HL-60/S4 treated with retinoic acid at 250 ng/mL for 4 days and 3 days (cell line): Measurements from ENCODE around the gene NOX4.
"Not testable (repeated sequence)": the region's sequence is repeated elsewhere in the genome, so short reads cannot be mapped to it uniquely, and the experiment has no call there.

Source experiments
- in situ Hi-C: fragments of 300-500 bp; cut with MboI; formaldehyde crosslinking; loops from 2 replicates; pipeline ENCODE4 v1.7.0; 2022; ENCODE audit warnings: low sequenced_read_pairs

NOX4 gene

DNA sequence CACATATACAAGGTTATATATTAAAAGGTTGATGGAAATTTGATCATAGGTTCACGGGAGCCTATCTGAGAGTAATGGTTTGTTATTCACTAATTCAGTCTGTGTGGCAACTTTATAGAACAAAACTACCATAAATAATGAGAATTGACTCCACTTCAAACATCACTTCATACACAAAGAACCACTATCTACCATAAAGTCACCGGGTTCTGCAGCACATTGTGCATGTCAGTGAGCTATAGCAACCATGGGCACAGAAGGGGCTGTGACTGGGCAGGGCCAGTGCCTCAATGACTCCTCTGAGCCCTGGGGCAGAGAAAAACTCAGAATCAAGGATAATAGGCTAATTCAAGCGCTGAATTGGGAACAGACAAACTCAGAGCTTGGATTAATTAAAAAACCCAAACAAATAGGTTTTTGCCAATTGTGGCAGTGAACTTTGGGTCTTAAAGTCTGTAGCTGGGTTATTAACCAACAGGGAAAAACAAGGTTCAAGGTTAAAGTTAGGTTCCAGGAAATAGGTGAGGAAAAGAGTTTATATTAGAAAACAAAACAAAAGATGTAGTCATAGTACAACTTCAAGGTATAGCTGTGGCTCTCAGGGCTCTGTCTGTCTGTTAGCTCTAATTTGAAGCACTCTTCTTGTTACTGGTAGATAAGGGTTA is 181.7 kb downstream of the NOX4 start:
- in situ Hi-C loops: not testable (repeated sequence)

DNA sequence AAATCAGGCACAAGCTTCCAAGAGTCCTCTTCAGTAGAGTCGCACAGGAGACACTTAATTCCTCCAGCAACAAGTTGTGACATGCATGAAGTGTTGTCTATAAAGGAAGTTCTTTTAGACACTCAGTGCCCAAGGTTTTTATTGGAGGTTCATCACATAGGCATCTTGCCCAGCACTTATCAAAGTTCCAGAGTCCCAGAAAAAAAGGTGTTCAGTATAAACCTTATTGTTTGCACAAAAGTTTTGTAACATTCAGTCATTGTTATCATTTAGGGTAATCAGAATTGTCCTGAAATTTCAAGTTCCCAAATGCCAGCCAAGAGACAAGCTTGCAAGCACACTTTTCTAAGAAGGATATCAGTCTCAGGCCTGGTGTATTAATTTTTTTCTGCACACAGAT is 182.9 kb downstream of the NOX4 start:
- in situ Hi-C loops: not testable (repeated sequence)

DNA sequence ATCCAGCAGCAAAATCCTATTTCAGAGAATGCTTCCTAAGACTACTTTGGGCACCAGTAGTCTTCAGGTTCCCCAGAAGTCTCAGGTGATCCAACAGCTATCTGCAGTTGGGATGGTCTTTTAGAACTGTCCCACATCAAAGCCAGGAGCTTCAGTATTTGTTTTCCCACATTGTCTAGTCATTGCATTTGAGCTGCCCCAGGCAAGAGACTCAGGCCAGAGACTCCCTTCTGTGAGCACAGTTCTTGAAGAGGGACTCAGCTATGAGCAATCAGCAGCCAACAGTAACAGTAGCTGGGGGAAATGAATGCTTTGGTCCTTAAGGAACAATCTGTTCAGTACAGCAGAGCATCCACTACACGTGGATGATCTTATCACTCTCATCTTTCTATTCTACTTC is 188.1 kb downstream of the NOX4 start:
- in situ Hi-C loops: not testable (repeated sequence)

DNA sequence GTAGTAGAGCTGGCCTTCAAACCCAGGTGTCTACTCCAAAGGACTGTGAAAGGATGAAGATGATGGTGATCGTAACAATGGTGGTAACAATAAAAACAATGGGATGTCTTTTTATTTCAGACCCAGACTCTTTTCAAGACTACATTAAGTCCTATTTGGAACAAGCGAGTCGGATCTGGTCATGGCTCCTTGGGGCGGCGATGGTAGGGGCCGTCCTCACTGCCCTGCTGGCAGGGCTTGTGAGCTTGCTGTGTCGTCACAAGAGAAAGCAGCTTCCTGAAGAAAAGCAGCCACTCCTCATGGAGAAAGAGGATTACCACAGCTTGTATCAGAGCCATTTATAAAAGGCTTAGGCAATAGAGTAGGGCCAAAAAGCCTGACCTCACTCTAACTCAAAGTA is 196.2 kb downstream of the NOX4 start:
- in situ Hi-C loops: not testable (repeated sequence)

DNA sequence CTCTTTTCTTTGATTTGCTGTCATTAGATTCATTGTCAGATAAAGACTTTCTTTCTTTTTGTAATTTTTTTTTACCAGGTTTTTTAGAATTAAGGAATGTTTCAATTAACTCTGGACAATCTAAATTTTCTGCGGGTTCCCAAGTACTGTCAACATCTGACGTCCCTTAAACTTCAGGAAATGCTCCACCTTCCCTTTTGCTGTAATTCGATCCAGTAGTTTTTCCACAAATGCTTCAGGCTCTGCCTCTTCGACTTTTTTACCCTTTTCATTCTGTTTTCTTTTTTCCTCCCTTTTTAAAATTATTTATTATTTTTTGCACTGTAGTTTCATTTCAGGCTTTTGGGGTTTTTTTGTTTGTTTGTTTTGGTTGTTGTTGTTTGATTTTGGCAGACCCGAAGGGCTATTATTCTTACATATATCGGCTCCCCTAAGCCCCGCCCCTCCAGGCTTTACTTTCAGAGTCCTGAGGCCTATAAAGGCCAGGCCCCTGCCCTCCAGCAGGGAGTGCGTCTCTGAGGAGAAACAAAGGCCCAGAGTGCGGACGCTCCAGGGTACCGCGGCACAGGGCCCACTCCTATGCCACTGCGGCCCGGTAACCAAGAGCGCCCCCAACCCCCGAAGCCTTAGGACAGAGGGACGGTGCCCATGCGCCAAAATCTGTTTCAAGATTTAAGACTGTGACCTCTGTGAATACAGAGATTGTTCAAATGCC is 197.1 kb downstream of the NOX4 start:
- in situ Hi-C loops: no loop called here

DNA sequence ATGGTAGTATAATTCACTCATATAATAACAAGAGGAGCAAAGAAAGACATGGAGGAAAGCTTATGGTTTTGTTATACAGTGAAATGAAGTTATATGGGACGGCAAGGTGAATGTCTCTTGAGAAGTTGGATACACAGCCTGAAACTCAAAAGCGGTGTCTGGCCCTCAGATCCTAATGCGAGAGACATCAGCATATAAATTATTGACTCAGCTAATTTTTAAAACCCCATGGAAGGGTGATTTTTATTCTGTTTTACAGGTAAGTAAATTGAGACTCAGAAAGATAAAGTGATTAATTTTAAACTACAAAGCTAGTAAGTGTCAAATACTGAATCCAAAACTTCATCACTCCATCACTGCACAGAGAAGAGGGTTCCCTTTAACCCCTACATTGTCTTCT is 203.2 kb downstream of the NOX4 start:
- in situ Hi-C loops: not testable (repeated sequence)

DNA sequence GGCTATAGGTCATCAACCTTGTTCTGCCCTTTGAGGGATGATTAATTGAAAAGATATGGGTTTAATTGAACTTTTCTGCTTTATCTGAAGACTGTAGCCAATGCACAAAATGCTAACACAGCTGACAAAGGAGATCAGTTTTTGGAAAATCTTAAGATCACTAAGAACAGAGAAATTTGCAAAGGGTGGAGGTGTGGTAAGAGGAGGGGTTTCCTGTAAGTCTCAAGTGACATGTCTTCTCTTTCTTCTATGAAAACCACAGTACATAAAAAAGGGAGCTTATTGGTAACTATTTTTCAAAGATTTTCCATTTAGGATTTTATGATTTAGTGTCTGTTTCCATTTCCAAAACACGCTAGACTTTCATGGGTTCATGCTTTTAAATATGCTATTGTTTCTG is 204.6 kb downstream of the NOX4 start:
- in situ Hi-C loops: not testable (repeated sequence)

DNA sequence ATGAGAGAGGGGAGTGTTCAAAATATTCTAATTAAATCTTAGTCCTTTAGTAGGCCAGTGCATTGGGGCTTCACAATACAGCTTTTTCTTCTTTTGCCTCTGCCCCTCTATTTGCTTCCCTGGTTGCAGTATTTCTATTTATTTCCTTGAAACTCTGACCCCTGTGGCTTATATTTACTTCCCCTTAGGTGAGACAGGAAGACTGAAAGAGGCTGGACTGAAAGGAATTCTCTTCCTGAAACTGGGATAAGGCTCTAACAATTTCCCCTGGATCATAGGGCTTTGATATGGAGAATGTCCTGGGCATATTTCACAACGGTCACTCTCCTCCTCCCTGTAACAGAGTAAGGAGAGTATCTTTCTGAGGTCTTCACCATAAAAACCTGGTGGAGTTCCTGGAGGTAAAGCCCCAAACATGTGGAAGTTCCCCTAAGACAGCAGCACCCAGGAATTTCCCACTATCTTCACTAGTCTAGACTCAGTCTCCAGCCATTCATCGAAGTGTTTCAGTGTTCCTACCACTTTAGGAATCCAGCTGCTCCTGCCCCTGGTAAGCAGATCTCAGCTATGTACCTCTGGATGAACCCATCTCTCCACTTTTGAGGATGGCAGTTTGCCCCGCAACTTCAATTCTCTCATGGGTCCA is 210.0 kb downstream of the NOX4 start:
- in situ Hi-C loops: not testable (repeated sequence)

DNA sequence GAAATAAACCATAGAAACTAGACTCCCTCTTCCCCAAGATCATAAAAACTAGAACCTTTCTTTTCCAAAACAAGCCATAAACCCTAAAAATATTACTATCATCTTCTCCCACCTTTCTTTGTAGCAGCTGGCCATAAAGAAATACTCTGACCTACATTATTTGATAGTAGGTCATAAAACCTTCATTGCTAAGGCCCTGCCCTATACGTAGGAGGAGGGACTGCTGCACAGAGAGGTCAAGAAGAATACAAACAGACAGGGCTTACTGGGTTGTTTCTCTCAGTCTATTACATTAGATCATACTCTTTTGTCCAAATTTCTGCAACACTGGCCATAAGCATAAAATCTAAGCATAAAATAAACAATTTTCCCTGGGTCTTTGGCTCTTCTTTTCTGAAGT is 212.0 kb downstream of the NOX4 start:
- in situ Hi-C loops: no loop called here

DNA sequence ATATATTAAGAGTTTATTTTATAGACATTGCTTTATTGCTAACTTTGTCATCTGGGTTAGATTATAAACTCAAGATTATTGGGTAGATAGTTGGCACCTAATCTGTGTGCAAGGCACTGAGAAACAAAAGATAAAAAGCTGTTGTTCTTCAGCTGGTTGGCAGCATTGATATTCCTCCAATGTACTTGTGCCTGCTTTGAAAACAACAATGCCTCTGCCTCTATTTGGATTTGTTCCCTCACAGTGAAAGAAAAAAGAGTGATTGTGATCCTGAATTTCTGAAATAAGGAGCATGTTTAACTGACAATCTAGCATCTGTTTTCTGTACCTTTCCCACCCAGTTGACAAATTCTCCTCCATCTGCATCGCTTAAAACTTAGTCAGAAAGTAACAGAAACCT is 215.2 kb downstream of the NOX4 start:
- in situ Hi-C loops: no loop called here
